Trophoblast cell (in vitro differentiated cells and primary cell): ENCODE results near the gene MMADHC.

Experiments
- DNase-seq, 2 donors: peaks; one replicate each; pipeline ENCODE4 v3.0.0-alpha.2; 2016
- H2AFZ ChIP-seq: 2 replicates; pipeline ENCODE4 v1.6.1; 2013; ENCODE audit warnings: low read length, moderate library complexity, mild to moderate bottlenecking; ENCODE audit not compliant: insufficient read depth, poor library complexity
- H2AK5ac ChIP-seq: 2 replicates; pipeline ENCODE4 v1.6.1; 2013; ENCODE audit warnings: mild to moderate bottlenecking, low read length
- H2BK120ac ChIP-seq: 2 replicates; pipeline ENCODE4 v1.6.1; 2013; ENCODE audit warnings: low read length, mild to moderate bottlenecking, moderate library complexity; ENCODE audit not compliant: insufficient read depth, poor library complexity
- H2BK12ac ChIP-seq: 2 replicates; pipeline ENCODE4 v1.6.1; 2013; ENCODE audit warnings: mild to moderate bottlenecking, low read length, moderate library complexity
- H2BK5ac ChIP-seq: 2 replicates; pipeline ENCODE4 v1.6.1; 2013; ENCODE audit warnings: low read length, low read depth, moderate library complexity, mild to moderate bottlenecking; ENCODE audit not compliant: poor library complexity
- H3K14ac ChIP-seq: 2 replicates; pipeline ENCODE4 v1.6.1; 2013; ENCODE audit warnings: mild to moderate bottlenecking, low read length
- H3K18ac ChIP-seq: 2 replicates; pipeline ENCODE4 v1.6.1; 2013; ENCODE audit warnings: mild to moderate bottlenecking, low read length
- H3K23ac ChIP-seq: 2 replicates; pipeline ENCODE4 v1.6.1; 2013; ENCODE audit warnings: low read length
- H3K27ac ChIP-seq: 2 replicates; pipeline ENCODE4 v1.5.1; 2013; ENCODE audit warnings: low read depth, mild to moderate bottlenecking, inconsistent platforms, low read length, moderate library complexity
- H3K27me3 ChIP-seq: 2 replicates; pipeline ENCODE4 v1.6.1; 2013; ENCODE audit warnings: inconsistent platforms, mild to moderate bottlenecking, low read length, moderate library complexity; ENCODE audit not compliant: insufficient read depth
- H3K36me3 ChIP-seq, 2 experiments: 1 replicate in 1 of 2; 2 replicates in 1 of 2; pipeline ENCODE4 v1.6.1; 2013; ENCODE audit warnings: low read length in 2 of 2, mild to moderate bottlenecking in 2 of 2, moderate library complexity in 1 of 2; ENCODE audit not compliant: insufficient read depth in 2 of 2, control insufficient read depth in 1 of 2
- H3K4ac ChIP-seq: 2 replicates; pipeline ENCODE4 v1.6.1; 2013; ENCODE audit warnings: low read depth, mild to moderate bottlenecking, low read length, moderate library complexity
- H3K4me1 ChIP-seq, 2 experiments: 1 replicate in 1 of 2; 2 replicates in 1 of 2; pipeline ENCODE4 v1.6.1; 2013; ENCODE audit warnings: low read length in 2 of 2, mild to moderate bottlenecking in 2 of 2, moderate library complexity in 1 of 2; ENCODE audit not compliant: insufficient read depth in 2 of 2, control insufficient read depth in 1 of 2
- H3K4me2 ChIP-seq: 2 replicates; pipeline ENCODE4 v1.6.1; 2013; ENCODE audit warnings: inconsistent platforms, mild to moderate bottlenecking, low read length, moderate library complexity
- H3K4me3 ChIP-seq: 2 replicates; pipeline ENCODE4 v1.5.1; 2013; ENCODE audit warnings: mild to moderate bottlenecking, low read depth, low read length, inconsistent platforms
- H3K79me1 ChIP-seq: one replicate; pipeline ENCODE4 v1.6.1; 2013; ENCODE audit warnings: low read length
- H3K79me2 ChIP-seq: 2 replicates; pipeline ENCODE4 v1.6.1; 2013; ENCODE audit warnings: low read length, mild to moderate bottlenecking; ENCODE audit not compliant: control insufficient read depth, insufficient read depth, poor library complexity
- H3K9ac ChIP-seq: 2 replicates; pipeline ENCODE4 v1.6.1; 2013; ENCODE audit warnings: mild to moderate bottlenecking, low read length
- H3K9me3 ChIP-seq: 2 replicates; pipeline ENCODE4 v1.6.1; 2013; ENCODE audit warnings: low read depth, mild to moderate bottlenecking, control low read depth, inconsistent platforms, low read length; ENCODE audit not compliant: insufficient read depth
- H4K12ac ChIP-seq: 2 replicates; pipeline ENCODE4 v1.6.1; 2013; ENCODE audit warnings: low read depth, mild to moderate bottlenecking, low read length, moderate library complexity
- H4K8ac ChIP-seq: 2 replicates; pipeline ENCODE4 v1.6.1; 2013; ENCODE audit warnings: low read depth, mild to moderate bottlenecking, low read length, moderate library complexity
- H4K91ac ChIP-seq: one replicate; pipeline ENCODE4 v1.6.1; 2013; ENCODE audit warnings: low read depth, mild to moderate bottlenecking, low read length, moderate library complexity
- WGBS: extraction: QIAGEN DNeasy Blood & Tissue Kit; methylation state at CpG from one replicate; pipeline ENCODE4 v1.1.7; 2013; ENCODE audit warnings: missing lambda C conversion rate; ENCODE audit not compliant: insufficient read length, insufficient coverage; ENCODE audit errors: extremely low coverage; 5-methylcytosine and 5-hydroxymethylcytosine counted together

The MMADHC gene

GRCh38 chr2:149562324-149562723, 25.3 kb downstream of the MMADHC start:
- Histone ChIP-seq H2AK5ac (no peak overlapping the region), H3K79me1 (no peaks in the 10 kb centered on the region), H3K27ac (no peak overlapping the region), H3K4ac (no peak overlapping the region), H3K23ac (no peak overlapping the region), H3K4me3 (no peak overlapping the region), H3K9me3 (no peaks in the 10 kb centered on the region), H3K27me3 (no peaks in the 10 kb centered on the region), H4K91ac (no peak overlapping the region), H3K79me2 (no peaks in the 10 kb centered on the region), H3K18ac (no peak overlapping the region), H2BK120ac (no peak overlapping the region), H4K12ac (no peak overlapping the region), H3K4me1 (no peaks in the 10 kb centered on the region), H3K36me3 (no peaks in the 10 kb centered on the region), H2BK5ac (no peak overlapping the region), H2BK12ac (no peak overlapping the region), H2AFZ (no peak overlapping the region), H3K14ac (no peak overlapping the region), H4K8ac (no peak overlapping the region), H3K4me2 (no peak overlapping the region), H3K9ac (no peak overlapping the region)
- no CpG with 5 or more reads among the region's 2 CpGs for WGBS
- no peak for DNase-seq

GRCh38 chr2:149561309-149561926, 26.2 kb downstream of the MMADHC start:
- no peak overlapping the region for H4K91ac ChIP-seq
- no peak overlapping the region for H2BK12ac ChIP-seq
- no peaks in the 10 kb centered on the region for H3K4me1 ChIP-seq
- no peaks in the 10 kb centered on the region for H3K79me2 ChIP-seq
- H2BK120ac ChIP-seq: no peak overlapping the region
- H2BK5ac ChIP-seq: no peak overlapping the region
- no peak overlapping the region for H2AK5ac ChIP-seq
- H4K8ac ChIP-seq: no peak overlapping the region
- no peak overlapping the region for H3K4me2 ChIP-seq
- no peak overlapping the region for H3K23ac ChIP-seq
- no peak overlapping the region for H3K9ac ChIP-seq
- no peak overlapping the region for H3K4me3 ChIP-seq
- no peaks in the 10 kb centered on the region for H3K36me3 ChIP-seq
- no peak overlapping the region for H3K27ac ChIP-seq
- H3K18ac ChIP-seq: no peak overlapping the region
- DNase-seq: peak in 1 of 2 donors; percentile 86
- H3K14ac ChIP-seq: no peak overlapping the region
- H4K12ac ChIP-seq: no peak overlapping the region
- H3K9me3 ChIP-seq: no peaks in the 10 kb centered on the region
- no peaks in the 10 kb centered on the region for H3K79me1 ChIP-seq
- no peak overlapping the region for H2AFZ ChIP-seq
- H3K27me3 ChIP-seq: no peaks in the 10 kb centered on the region
- no peak overlapping the region for H3K4ac ChIP-seq

- Histone ChIP-seq H2BK5ac (peak overlapping the region; percentile 3), H3K27me3 (no peaks in the 10 kb centered on the region), H4K12ac (no peak overlapping the region), H2AFZ (no peak overlapping the region), H3K23ac (no peak overlapping the region), H3K4me2 (no peak overlapping the region), H3K4me1 (no peaks in the 10 kb centered on the region), H3K36me3 (no peaks in the 10 kb centered on the region), H3K18ac (no peak overlapping the region), H3K4me3 (no peak overlapping the region), H2AK5ac (no peak overlapping the region), H3K14ac (no peak overlapping the region), H2BK12ac (peak overlapping the region; percentile 85), H4K8ac (no peak overlapping the region), H3K9me3 (no peaks in the 10 kb centered on the region), H3K27ac (no peak overlapping the region), H3K79me1 (no peaks in the 10 kb centered on the region), H4K91ac (peak overlapping the region; percentile 16), H2BK120ac (no peak overlapping the region), H3K9ac (no peak overlapping the region), H3K79me2 (no peaks in the 10 kb centered on the region), H3K4ac (no peak overlapping the region)
- DNase-seq: no peak
- no CpG with 5 or more reads among the region's 5 CpGs for WGBS
These were observed 28.1 kb downstream of the MMADHC start for GRCh38 chr2:149559341-149560068.

GRCh38 chr2:149556452-149556851, 31.1 kb downstream of the MMADHC start:
- Histone ChIP-seq H2BK120ac (no peak overlapping the region), H3K4ac (no peak overlapping the region), H4K12ac (no peak overlapping the region), H3K14ac (no peak overlapping the region), H4K8ac (no peak overlapping the region), H3K79me1 (no peaks in the 10 kb centered on the region), H2BK12ac (no peak overlapping the region), H3K4me2 (no peak overlapping the region), H3K27me3 (no peaks in the 10 kb centered on the region), H3K9me3 (no peaks in the 10 kb centered on the region), H3K23ac (no peak overlapping the region), H2AK5ac (no peak overlapping the region), H3K4me1 (no peaks in the 10 kb centered on the region), H3K9ac (no peak overlapping the region), H3K4me3 (no peak overlapping the region), H3K36me3 (no peaks in the 10 kb centered on the region), H3K27ac (no peak overlapping the region), H4K91ac (no peak overlapping the region), H2BK5ac (no peak overlapping the region), H3K79me2 (no peaks in the 10 kb centered on the region), H2AFZ (no peak overlapping the region), H3K18ac (no peak overlapping the region)
- WGBS: no CpG with 5 or more reads among the region's 1 CpG
- no peak for DNase-seq
